K562 (cell line): Measurements from ENCODE around the gene SLC24A3. TPM values are rescaled to one million over a fixed set of nuclear protein-coding genes. Genes with fewer than 3 reads are reported as not detected.

Experiments
- ATAC-seq: fragments of 200-7000 bp; cut with Tn5 transposase; 3 replicates; pipeline ENCODE4 v1.9.1; 2020; ENCODE audit warnings: moderate library complexity
- BruUV-seq: library from RNA; stranded (reverse); fragments of 400-500 nt; replicated peaks from 2 replicates; lab custom pipeline; 2021; lab: Mats Ljungman, UMichigan
- CTCF ChIA-PET: fragments of 300-600 bp; formaldehyde crosslinking; extraction: SDS; loops from one replicate; lab custom pipeline; 2021; ENCODE audit warnings: low intra/inter-chr PET ratio; lab: Yijun Ruan, JAX
- POLR2A ChIA-PET: fragments of 300-600, 350-650 bp; sonication (Branson Sonifier 250); formaldehyde crosslinking; extraction: SDS; loops from one replicate; lab custom pipeline; 2021; ENCODE audit warnings: antibody characterized with exemption, inconsistent platforms; lab: Yijun Ruan, JAX
- DNase-seq, 4 experiments: peaks; one replicate each; pipeline versions ENCODE4 v3.0.0 to v3.0.0-alpha.2; 2011 to 2018; ENCODE audit warnings: low spot score in 3 of 4, mixed read lengths in 3 of 4; ENCODE audit errors: extremely low read depth in 1 of 4
- FAIRE-seq: peaks from 2 replicates; lab custom pipeline; 2011; peaks lifted over from hg19 to GRCh38; lab: Jason Lieb, UNC
- H2AFZ ChIP-seq: 2 replicates; pipeline ENCODE4 v1.6.0; 2011; ENCODE audit warnings: low read depth, low read length, control low read depth, inconsistent platforms
- H3K27ac ChIP-seq: fragments of 200-600 bp; 3 replicates; pipeline ENCODE4 v1.8.0; 2011; ENCODE audit warnings: low read depth, mild to moderate bottlenecking, control low read depth, inconsistent platforms, low read length, moderate library complexity, mixed read lengths; ENCODE audit errors: extremely low read depth
- H3K27me3 ChIP-seq, 2 experiments: fragments of 300-600 bp in 1 of 2; 2 replicates in 1 of 2; 3 replicates in 1 of 2; pipeline versions ENCODE4 v1.6.0 to v1.8.0; 2011; ENCODE audit warnings: inconsistent platforms in 2 of 2, low read length in 2 of 2, mild to moderate bottlenecking in 1 of 2, mixed read lengths in 1 of 2, moderate library complexity in 1 of 2; ENCODE audit not compliant: control insufficient read depth in 2 of 2, insufficient read depth in 2 of 2
- H3K36me3 ChIP-seq: fragments of 300-600 bp; 3 replicates; pipeline ENCODE4 v1.8.0; 2011; ENCODE audit warnings: mild to moderate bottlenecking, low read length, inconsistent platforms; ENCODE audit not compliant: control insufficient read depth, insufficient read depth
- H3K4me1 ChIP-seq, 2 experiments: fragments of 200-600 bp in 1 of 2; replicated peaks in 1 of 2; 2 replicates in 1 of 2; 3 replicates in 1 of 2; pipeline versions ENCODE4 v1.5.1 to v1.8.0; 2011; ENCODE audit warnings: inconsistent platforms in 2 of 2, low read length in 2 of 2, mild to moderate bottlenecking in 1 of 2, mixed read lengths in 1 of 2, moderate library complexity in 1 of 2; ENCODE audit not compliant: control insufficient read depth in 2 of 2, insufficient read depth in 2 of 2
- H3K4me2 ChIP-seq: 2 replicates; pipeline ENCODE4 v1.6.1; 2011; ENCODE audit warnings: low read length, control low read depth, inconsistent platforms, mixed read lengths; ENCODE audit not compliant: insufficient read depth
- H3K4me3 ChIP-seq: fragments of 200-600 bp; sonication (generic), shearing (Covaris generic); 2 replicates; pipeline ENCODE4 v1.5.1; 2016; ENCODE audit warnings: control low read depth, inconsistent platforms
- H3K79me2 ChIP-seq: fragments of 200-600 bp; 3 replicates; pipeline ENCODE4 v1.8.0; 2011; ENCODE audit warnings: low read length, inconsistent platforms; ENCODE audit not compliant: control insufficient read depth, insufficient read depth
- H3K9ac ChIP-seq, 2 experiments: 2 replicates each; pipeline versions ENCODE4 v1.6.0 to v1.6.1; 2011; ENCODE audit warnings: low read depth in 2 of 2, low read length in 2 of 2, control low read depth in 1 of 2, inconsistent platforms in 1 of 2, mild to moderate bottlenecking in 1 of 2, mixed read lengths in 1 of 2; ENCODE audit not compliant: insufficient read depth in 1 of 2
- H3K9me1 ChIP-seq: one replicate; pipeline ENCODE4 v1.6.0; 2011; ENCODE audit warnings: inconsistent platforms, mild to moderate bottlenecking, low read length, moderate library complexity; ENCODE audit not compliant: control insufficient read depth, insufficient read depth
- H3K9me3 ChIP-seq: replicated peaks from 2 replicates; pipeline ENCODE4 v1.5.1; 2011; ENCODE audit warnings: low read depth, low read length, inconsistent platforms; ENCODE audit not compliant: control insufficient read depth, insufficient read depth
- H4K20me1 ChIP-seq: replicated peaks from 2 replicates; pipeline ENCODE4 v1.6.1; 2011; ENCODE audit warnings: low read length, inconsistent platforms, mixed read lengths; ENCODE audit not compliant: control insufficient read depth, insufficient read depth
- E2F5 ChIP-seq: sonication (generic); formaldehyde crosslinking; IDR thresholded peaks from 2 replicates; pipeline ENCODE4 v1.8.0; 2022; ENCODE audit warnings: mild to moderate bottlenecking, missing genetic modification reagents
- HMGN3 ChIP-seq: IDR thresholded peaks from 2 replicates; pipeline ENCODE4 v1.6.1; 2011; ENCODE audit warnings: borderline replicate concordance, low read depth, mild to moderate bottlenecking, mixed read lengths, low read length; ENCODE audit not compliant: insufficient read length; ENCODE audit errors: extremely low read depth
- NFRKB ChIP-seq: fragments of 450-650 bp; IDR thresholded peaks from 2 replicates; pipeline ENCODE4 v1.6.1; 2016; ENCODE audit warnings: low read depth
- RBBP5 ChIP-seq: fragments of 200-600 bp; sonication (generic); IDR thresholded peaks from 2 replicates; pipeline ENCODE4 v1.6.1; 2012; ENCODE audit warnings: borderline replicate concordance, mild to moderate bottlenecking, low read length, control low read depth, inconsistent platforms; ENCODE audit not compliant: insufficient read depth, poor library complexity, severe bottlenecking
- RBM14 ChIP-seq: fragments of 200-400 bp; formaldehyde crosslinking; IDR thresholded peaks from 2 replicates; pipeline ENCODE4 v1.6.1; 2018; ENCODE audit warnings: low read depth, mild to moderate bottlenecking, low read length, moderate library complexity, borderline replicate concordance; ENCODE audit not compliant: insufficient read depth
- RERE ChIP-seq: sonication (generic); formaldehyde crosslinking; IDR thresholded peaks from 2 replicates; pipeline ENCODE4 v1.8.0; 2023; ENCODE audit warnings: missing genetic modification reagents, mild to moderate bottlenecking, borderline replicate concordance
- STAT5A ChIP-seq: IDR thresholded peaks from 2 replicates; pipeline ENCODE4 v1.6.1; 2012; ENCODE audit warnings: low read length, inconsistent platforms, borderline replicate concordance
- XRCC3 ChIP-seq: fragments of 450-650 bp; IDR thresholded peaks from 2 replicates; pipeline ENCODE4 v1.6.1; 2017; ENCODE audit warnings: mild to moderate bottlenecking, moderate library complexity
- ZNF583 ChIP-seq: fragments of 250-450 bp; sonication (Bioruptor Pico); IDR thresholded peaks from 2 replicates; pipeline ENCODE4 v1.4.0; 2020
- ZNF764 ChIP-seq: fragments of 250-450 bp; sonication (Bioruptor Pico); IDR thresholded peaks from 2 replicates; pipeline ENCODE4 v1.4.0; 2020; ENCODE audit warnings: low read depth, mild to moderate bottlenecking, moderate library complexity
- WGBS: fragments of 100-300 bp; shearing (Covaris generic); methylation state at CpG from one replicate; pipeline ENCODE4 v1.1.6; 2016; ENCODE audit warnings: low coverage, mixed read lengths; ENCODE audit not compliant: insufficient coverage; ENCODE audit errors: missing lambda C conversion rate; 5-methylcytosine and 5-hydroxymethylcytosine counted together
- in situ Hi-C: fragments of 300-500 bp; cut with MboI; formaldehyde crosslinking; loops from 4 replicates; pipeline ENCODE4 v1.15.0; 2018; ENCODE audit warnings: inconsistent platforms, mixed read lengths
- intact Hi-C: fragments of 100-400 bp; cut with micrococcal nuclease; formaldehyde crosslinking; loops from 2 replicates; pipeline ENCODE4 v1.14.2; 2022
- polyA plus RNA-seq, 8 experiments: library from polyadenylated mRNA; depleted of rRNA in 4 of 8; stranded (reverse) in 5 of 8; unstranded in 3 of 8; fragments of >200 nt; fragmentation: Nextera tagmentation in 2 of 8; fragmentation: Illumina TruSeq in 1 of 8; extraction: Ambion mirVana in 2 of 8; extraction: Trizol in 1 of 8; gene quantifications; 2 replicates each; pipeline versions ENCODE4 v1.2.1 to v1.2.3, GENCODE V29; 2011 to 2014; ENCODE audit warnings: inconsistent platforms in 1 of 8, missing spikeins in 1 of 8
- total RNA-seq, 7 experiments: library from RNA; depleted of rRNA in 6 of 7; stranded (reverse); fragments of >200 nt in 6 of 7; fragmentation: Illumina TruSeq in 2 of 7; extraction: Trizol in 2 of 7; gene quantifications; 2 replicates each; pipeline versions ENCODE4 v1.2.1 to v1.2.3, GENCODE V29; 2011 to 2021; ENCODE audit warnings: low replicate concordance in 1 of 7
- TF ChIP-seq, protein P1 (sequence below), 2 experiments: fragments of 250-450 bp in 1 of 2; fragments of 450-650 bp in 1 of 2; sonication (Bioruptor Pico) in 1 of 2; IDR thresholded peaks; 2 replicates each; pipeline versions ENCODE4 v1.6.1 to v1.8.0; 2016 to 2021; ENCODE audit warnings: mild to moderate bottlenecking in 2 of 2, moderate library complexity in 2 of 2, missing compliant biosample characterization in 1 of 2, missing genetic modification characterization in 1 of 2
- TF ChIP-seq, protein P2 (sequence below): fragments of 250-450 bp; sonication (Bioruptor Pico); IDR thresholded peaks from 2 replicates; pipeline ENCODE4 v1.6.1; 2021; ENCODE audit warnings: mild to moderate bottlenecking

SLC24A3 gene
- total and polyA plus RNA-seq, 9 of the 15 experiments (the other 6 are each of a cell fraction or from before 2014, with no cell fraction given), result not detected

DNA sequence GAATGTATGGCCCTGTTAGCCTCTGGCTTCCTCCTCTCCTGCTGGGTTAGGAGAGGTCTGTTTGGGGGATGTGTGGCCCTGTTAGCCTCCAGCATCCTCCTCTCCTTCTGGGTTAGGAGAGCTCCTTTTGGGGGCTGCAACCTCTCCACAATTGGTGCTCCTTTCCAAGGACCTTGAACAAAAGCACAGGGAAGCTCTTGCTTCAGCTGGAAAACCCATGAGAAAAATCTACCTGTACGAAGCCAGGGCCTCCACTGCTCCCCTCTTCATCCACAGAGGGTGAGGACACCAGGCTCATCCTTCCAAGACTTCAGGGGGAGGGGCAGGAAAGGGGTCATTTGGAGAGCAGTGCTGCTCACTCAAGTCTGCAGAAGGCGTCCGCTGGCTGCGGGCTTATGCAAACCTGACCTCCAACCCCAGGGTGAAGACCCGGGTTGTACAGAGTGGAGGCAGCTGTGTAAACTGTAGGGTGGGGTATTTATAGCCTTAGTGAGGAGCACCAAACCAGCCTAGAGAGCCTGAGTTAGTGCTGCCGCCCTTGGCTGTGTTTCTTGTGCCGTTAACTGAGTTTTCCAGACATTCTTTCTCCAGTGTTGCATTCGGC is 62.1 kb downstream of the SLC24A3 start:
- Histone ChIP-seq H3K79me2 (no peaks in the 10 kb centered on the region), H3K36me3 (no peaks in the 10 kb centered on the region), H3K9ac (no peak overlapping the region), H2AFZ (no peak overlapping the region), H3K9me3 (no peaks in the 10 kb centered on the region), H3K27ac (no peak overlapping the region), H3K4me2 (no peak overlapping the region), H3K4me1 (no peaks in the 10 kb centered on the region), H4K20me1 (no peaks in the 10 kb centered on the region), H3K27me3 (no peaks in the 10 kb centered on the region), H3K4me3 (no peak overlapping the region), H3K9me1 (no peaks in the 10 kb centered on the region)
- DNase-seq, result no peak
- no peak for ATAC-seq
- TF ChIP-seq, protein P1, sequence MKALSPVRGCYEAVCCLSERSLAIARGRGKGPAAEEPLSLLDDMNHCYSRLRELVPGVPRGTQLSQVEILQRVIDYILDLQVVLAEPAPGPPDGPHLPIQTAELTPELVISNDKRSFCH (CRISPR knock-in tag; IDR thresholded peaks at IDR 0.05), result no peak
- TF ChIP-seq, protein P1 (tag; IDR thresholded peaks at IDR 0.05), result no peak
- TF ChIP-seq NFRKB, result no peak
- TF ChIP-seq ZNF583 (CRISPR knock-in tag), result no peak
- TF ChIP-seq RERE (CRISPR knock-in tag), result no peak
- TF ChIP-seq RBBP5, result no peak
- no peak for TF ChIP-seq ZNF764 (CRISPR knock-in tag)
- TF ChIP-seq RBM14, result no peak
- no peak for TF ChIP-seq HMGN3
- no peak for TF ChIP-seq E2F5 (CRISPR knock-in tag)
- TF ChIP-seq XRCC3, result no peak
- no peak for TF ChIP-seq STAT5A
- TF ChIP-seq, protein P2, sequence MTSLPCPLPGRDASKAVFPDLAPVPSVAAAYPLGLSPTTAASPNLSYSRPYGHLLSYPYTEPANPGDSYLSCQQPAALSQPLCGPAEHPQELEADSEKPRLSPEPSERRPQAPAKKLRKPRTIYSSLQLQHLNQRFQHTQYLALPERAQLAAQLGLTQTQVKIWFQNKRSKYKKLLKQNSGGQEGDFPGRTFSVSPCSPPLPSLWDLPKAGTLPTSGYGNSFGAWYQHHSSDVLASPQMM (CRISPR knock-in tag), result no peak
- intact Hi-C loops, result no loop called here
- CTCF ChIA-PET, result no interaction called here
- in situ Hi-C loops, result no loop called here
- POLR2A ChIA-PET, result interaction anchor here (0.6 kb wide), 1 partner anchor 935 kb away, joined by 3 read pairs; no protein-coding TSS in a partner anchor
- no TSS peak for BruUV-seq
- no peak for FAIRE-seq
- WGBS, result 0% methylated on average over 4 of the region's 8 CpGs
